WTC11 (cell line): ENCODE measurements around the gene LYRM1. TPM values are rescaled to one million over a fixed set of nuclear protein-coding genes. Genes with fewer than 3 reads are reported as not detected.

Experiments
- ATAC-seq: fragments of 200-7000 bp; cut with Tn5 transposase; 2 replicates; pipeline ENCODE4 v1.10.0; 2021; ENCODE audit warnings: mild to moderate bottlenecking, moderate library complexity
- CTCF ChIA-PET: fragments of 300-600 bp; sonication (Branson Sonifier 250); formaldehyde crosslinking; loops from one replicate; lab custom pipeline; 2021; ENCODE audit warnings: antibody characterized with exemption; lab: Charles Lee
- POLR2A ChIA-PET: fragments of 350-600 bp; sonication (Branson Sonifier 250); formaldehyde crosslinking; loops from one replicate; lab custom pipeline; 2021; ENCODE audit warnings: antibody characterized with exemption; lab: Charles Lee
- DNase-seq: peaks from one replicate; pipeline ENCODE4 v3.0.0; 2021; ENCODE audit warnings: low spot score
- H3K27ac Mint-ChIP-seq: 2 replicates; pipeline ENCODE4 v1.8.0; 2021; ENCODE audit warnings: mixed read lengths
- H3K27me3 Mint-ChIP-seq: 2 replicates; pipeline ENCODE4 v1.8.0; 2021; ENCODE audit warnings: low read depth, mild to moderate bottlenecking, moderate library complexity, mixed read lengths
- H3K36me3 Mint-ChIP-seq: 2 replicates; pipeline ENCODE4 v1.8.0; 2021; ENCODE audit warnings: mixed read lengths
- H3K4me1 Mint-ChIP-seq: 2 replicates; pipeline ENCODE4 v1.8.0; 2022; ENCODE audit warnings: mixed read lengths
- H3K4me3 Mint-ChIP-seq: 2 replicates; pipeline ENCODE4 v1.8.0; 2021; ENCODE audit warnings: mild to moderate bottlenecking, moderate library complexity, mixed read lengths
- H3K9me3 Mint-ChIP-seq: 2 replicates; pipeline ENCODE4 v1.8.0; 2021; ENCODE audit warnings: mixed read lengths
- AR ChIP-seq: fragments of 250-450 bp; sonication (Bioruptor Pico); IDR thresholded peaks from 2 replicates; pipeline ENCODE4 v1.9.0; 2021; ENCODE audit warnings: mild to moderate bottlenecking
- ATF1 ChIP-seq: sonication (generic); formaldehyde crosslinking; IDR thresholded peaks from 2 replicates; pipeline ENCODE4 v1.8.1; 2023; ENCODE audit warnings: mild to moderate bottlenecking, moderate library complexity, missing genetic modification reagents
- CREB1 ChIP-seq: sonication (generic); formaldehyde crosslinking; IDR thresholded peaks from 2 replicates; pipeline ENCODE4 v1.8.0; 2023; ENCODE audit warnings: mild to moderate bottlenecking, missing genetic modification reagents
- E2F1 ChIP-seq: sonication (generic); formaldehyde crosslinking; IDR thresholded peaks from 2 replicates; pipeline ENCODE4 v1.8.0; 2022; ENCODE audit warnings: mild to moderate bottlenecking, missing genetic modification reagents
- E2F4 ChIP-seq: sonication (generic); formaldehyde crosslinking; IDR thresholded peaks from 2 replicates; pipeline ENCODE4 v1.8.1; 2022; ENCODE audit warnings: low read depth, mild to moderate bottlenecking, moderate library complexity, missing genetic modification reagents, borderline replicate concordance
- GRHL2 ChIP-seq: fragments of 250-450 bp; sonication (Bioruptor Pico); IDR thresholded peaks from 2 replicates; pipeline ENCODE4 v1.8.0; 2022; ENCODE audit warnings: mild to moderate bottlenecking, moderate library complexity; ENCODE audit not compliant: insufficient replicate concordance, severe bottlenecking
- GTF2I ChIP-seq: fragments of 250-450 bp; sonication (Bioruptor Pico); conservative IDR thresholded peaks from 2 replicates; pipeline ENCODE4 v1.4.0; 2021; ENCODE audit warnings: mild to moderate bottlenecking
- HMGA2 ChIP-seq: fragments of 250-450 bp; sonication (Bioruptor Pico); IDR thresholded peaks from 2 replicates; pipeline ENCODE4 v1.4.0; 2021; ENCODE audit warnings: mild to moderate bottlenecking, moderate library complexity
- NR1H2 ChIP-seq: sonication (generic); formaldehyde crosslinking; IDR thresholded peaks from 2 replicates; pipeline ENCODE4 v1.9.0; 2021; ENCODE audit warnings: mild to moderate bottlenecking, moderate library complexity, missing genetic modification reagents
- PRRX2 ChIP-seq: fragments of 250-450 bp; sonication (Bioruptor Pico); IDR thresholded peaks from 2 replicates; pipeline ENCODE4 v1.8.0; 2021; ENCODE audit warnings: mild to moderate bottlenecking
- RELA ChIP-seq: sonication (generic); formaldehyde crosslinking; IDR thresholded peaks from 2 replicates; pipeline ENCODE4 v1.8.1; 2022; ENCODE audit warnings: missing genetic modification reagents, mild to moderate bottlenecking, borderline replicate concordance
- SMAD4 ChIP-seq: sonication (generic); formaldehyde crosslinking; IDR thresholded peaks from 2 replicates; pipeline ENCODE4 v1.8.0; 2022; ENCODE audit warnings: mild to moderate bottlenecking, missing genetic modification reagents
- SOX15 ChIP-seq: fragments of 250-450 bp; sonication (Bioruptor Pico); IDR thresholded peaks from 2 replicates; pipeline ENCODE4 v1.9.0; 2021; ENCODE audit warnings: mild to moderate bottlenecking
- STAT6 ChIP-seq: sonication (generic); formaldehyde crosslinking; conservative IDR thresholded peaks from 2 replicates; pipeline ENCODE4 v1.8.1; 2023; ENCODE audit warnings: mild to moderate bottlenecking, low read depth, missing genetic modification reagents, moderate library complexity
- ZBTB43 ChIP-seq: sonication (generic); formaldehyde crosslinking; IDR thresholded peaks from 2 replicates; pipeline ENCODE4 v1.8.1; 2023; ENCODE audit warnings: mild to moderate bottlenecking, missing genetic modification reagents
- ZNF425 ChIP-seq: fragments of 250-450 bp; sonication (Bioruptor Pico); conservative IDR thresholded peaks from 2 replicates; pipeline ENCODE4 v1.9.0; 2021; ENCODE audit warnings: mild to moderate bottlenecking
- ZSCAN18 ChIP-seq: fragments of 250-450 bp; sonication (Bioruptor Pico); IDR thresholded peaks from 2 replicates; pipeline ENCODE4 v2.1.2; 2022; ENCODE audit warnings: mild to moderate bottlenecking, moderate library complexity
- total RNA-seq: library from RNA; stranded (reverse); gene quantifications from 3 replicates; pipeline ENCODE4 v1.2.3, GENCODE V29; 2021

Gene LYRM1
- total RNA-seq, 1 experiment from 2014 or later: 11.4 TPM

GRCh38 chr16:20880867-20881502 lies 19.6 kb upstream of the LYRM1 start:
- Mint-ChIP-seq H3K4me1 (peaks cover 31% of the 10 kb centered on the region), H3K36me3 (peaks cover 10% of the 10 kb centered on the region; the same call in 1 of the 2 replicates), H3K27me3 (no peaks in the 10 kb centered on the region), H3K27ac (peak overlapping the region; percentile 52; the same call in 1 of the 2 replicates), H3K4me3 (no peak overlapping the region), H3K9me3 (0 out of 2 replicates have a peak, but pooled peaks cover 3% of the 10 kb centered on the region)
- no peak for DNase-seq
- no peak for TF ChIP-seq RELA (CRISPR knock-in tag)
- no peak for TF ChIP-seq GRHL2 (CRISPR knock-in tag)
- no peak for TF ChIP-seq AR
- no peak for TF ChIP-seq CREB1
- TF ChIP-seq NR1H2 (CRISPR knock-in tag): no peak
- TF ChIP-seq PRRX2 (CRISPR knock-in tag): no peak
- TF ChIP-seq ZBTB43 (CRISPR knock-in tag): no peak
- TF ChIP-seq E2F1 (CRISPR knock-in tag): no peak
- TF ChIP-seq HMGA2 (CRISPR knock-in tag): no peak
- no peak for TF ChIP-seq SMAD4 (CRISPR knock-in tag)
- no peak for TF ChIP-seq SOX15 (CRISPR knock-in tag)
- no peak for TF ChIP-seq GTF2I (CRISPR knock-in tag)
- TF ChIP-seq STAT6: no peak
- TF ChIP-seq ATF1 (CRISPR knock-in tag): no peak
- TF ChIP-seq ZNF425 (CRISPR knock-in tag): no peak
- CTCF ChIA-PET: no interaction called here
- POLR2A ChIA-PET: no interaction called here
- ATAC-seq: no peak

GRCh38 chr16:20881503-20881878 lies 19.1 kb upstream of the LYRM1 start:
- CTCF ChIA-PET: no interaction called here
- Mint-ChIP-seq H3K4me1 (peaks cover 31% of the 10 kb centered on the region), H3K9me3 (0 out of 2 replicates have a peak, but pooled peaks cover 2% of the 10 kb centered on the region), H3K4me3 (no peak overlapping the region), H3K27me3 (no peaks in the 10 kb centered on the region), H3K27ac (no peak overlapping the region), H3K36me3 (peaks cover 10% of the 10 kb centered on the region; the same call in 1 of the 2 replicates)
- POLR2A ChIA-PET: no interaction called here
- ATAC-seq (no peak), DNase-seq (no peak)
- TF ChIP-seq ZSCAN18 (CRISPR knock-in tag) (no peak), E2F4 (CRISPR knock-in tag) (no peak), SOX15 (CRISPR knock-in tag) (no peak)
